Activated T-helper 17 cell treated with anti-CD3 and anti-CD28 coated beads, Interleukin-2, amount 50 U/mL, for 72 hours (primary cell): Measurements from ENCODE around the gene RAB35. TPM values are rescaled to one million over a fixed set of nuclear protein-coding genes. Genes with fewer than 3 reads are reported as not detected.

Source experiments
- ATAC-seq: fragments of 150-1000 bp; cut with Tn5 transposase; replicated peaks from 2 replicates; pipeline ENCODE4 v1.10.0; 2021; ENCODE audit warnings: mild to moderate bottlenecking, moderate library complexity
- H3K27ac Mint-ChIP-seq: one replicate; pipeline ENCODE4 v1.8.0; 2022; ENCODE audit warnings: mixed read lengths
- H3K27me3 Mint-ChIP-seq: one replicate; pipeline ENCODE4 v1.8.0; 2022; ENCODE audit warnings: mixed read lengths
- H3K36me3 Mint-ChIP-seq: one replicate; pipeline ENCODE4 v1.8.0; 2022; ENCODE audit warnings: low read depth, mild to moderate bottlenecking, mixed read lengths
- H3K4me1 Mint-ChIP-seq: one replicate; pipeline ENCODE4 v1.8.0; 2022; ENCODE audit warnings: mixed read lengths
- H3K4me3 Mint-ChIP-seq: one replicate; pipeline ENCODE4 v1.8.0; 2022; ENCODE audit warnings: mild to moderate bottlenecking, mixed read lengths
- H3K9me3 Mint-ChIP-seq: one replicate; pipeline ENCODE4 v1.8.0; 2022; ENCODE audit warnings: mixed read lengths
- total RNA-seq, 2 donors: library from RNA; stranded (reverse); gene quantifications; one replicate each; pipeline ENCODE4 v1.2.3, GENCODE V29; 2022

RAB35 gene
- total RNA-seq, result 10 to 100 TPM; 43.8 to 76.4 TPM

GRCh38 chr12:120116441-120116791, at the start of gene RAB35:
TSS of gene RAB35 (minus strand) at chr12:120116753. CDS start at chr12:120116650, 103 bp downstream.
- Mint-ChIP-seq H3K27me3 (no peaks in the 10 kb centered on the region), H3K4me1 (peaks cover 63% of the 10 kb centered on the region), H3K4me3 (peak within 1 kb of the TSS; percentile 75), H3K27ac (peak within 1 kb of the TSS; percentile 91), H3K36me3 (peaks cover 69% of the 10 kb centered on the region), H3K9me3 (no peaks in the 10 kb centered on the region)
- no peak for ATAC-seq

GRCh38 chr12:120164293-120164692, 47.7 kb upstream of the RAB35 start:
- no peak overlapping the region for H3K27ac Mint-ChIP-seq
- no peaks in the 10 kb centered on the region for H3K9me3 Mint-ChIP-seq

GRCh38 chr12:120162763-120163162, 46.2 kb upstream of the RAB35 start:
- Mint-ChIP-seq H3K27ac (no peak overlapping the region), H3K4me3 (no peak overlapping the region), H3K36me3 (peaks cover 93% of the 10 kb centered on the region), H3K9me3 (no peaks in the 10 kb centered on the region), H3K4me1 (no peaks in the 10 kb centered on the region), H3K27me3 (no peaks in the 10 kb centered on the region)
- ATAC-seq, result no peak

More at GRCh38 chr12:120164293-120164692, 47.7 kb upstream of the RAB35 start:
- no peak for ATAC-seq
- Mint-ChIP-seq H3K4me3 (no peak overlapping the region), H3K4me1 (no peaks in the 10 kb centered on the region), H3K27me3 (no peaks in the 10 kb centered on the region), H3K36me3 (peaks cover 91% of the 10 kb centered on the region)

- no peak for ATAC-seq
- Mint-ChIP-seq H3K27ac (peak overlapping the region; percentile 12), H3K9me3 (no peaks in the 10 kb centered on the region), H3K27me3 (no peaks in the 10 kb centered on the region), H3K36me3 (peaks cover 93% of the 10 kb centered on the region), H3K4me1 (no peaks in the 10 kb centered on the region), H3K4me3 (no peak overlapping the region)
Measured at GRCh38 chr12:120161852-120162251, 45.3 kb upstream of the RAB35 start.

GRCh38 chr12:120159509-120160237, 43.1 kb upstream of the RAB35 start:
- no peaks in the 10 kb centered on the region for H3K27me3 Mint-ChIP-seq
- no peak for ATAC-seq
- no peak overlapping the region for H3K4me3 Mint-ChIP-seq
- H3K27ac Mint-ChIP-seq, result no peak overlapping the region
- no peaks in the 10 kb centered on the region for H3K4me1 Mint-ChIP-seq
- H3K36me3 Mint-ChIP-seq, result peaks cover 100% of the 10 kb centered on the region
- H3K9me3 Mint-ChIP-seq, result no peaks in the 10 kb centered on the region

GRCh38 chr12:120158351-120158750, 41.8 kb upstream of the RAB35 start:
- H3K4me3 Mint-ChIP-seq, result no peak overlapping the region
- no peak for ATAC-seq

GRCh38 chr12:120157678-120158077, 41.1 kb upstream of the RAB35 start:
- H3K27ac Mint-ChIP-seq, result peak overlapping the region; percentile 48
- peaks cover 100% of the 10 kb centered on the region for H3K36me3 Mint-ChIP-seq
- H3K4me1 Mint-ChIP-seq, result no peaks in the 10 kb centered on the region
- H3K9me3 Mint-ChIP-seq, result no peaks in the 10 kb centered on the region
- no peaks in the 10 kb centered on the region for H3K27me3 Mint-ChIP-seq
- H3K4me3 Mint-ChIP-seq, result no peak overlapping the region
- ATAC-seq, result no peak

More at GRCh38 chr12:120158351-120158750, 41.8 kb upstream of the RAB35 start:
- H3K4me1 Mint-ChIP-seq, result no peaks in the 10 kb centered on the region
- no peak overlapping the region for H3K27ac Mint-ChIP-seq
- H3K9me3 Mint-ChIP-seq, result no peaks in the 10 kb centered on the region
- H3K36me3 Mint-ChIP-seq, result peaks cover 100% of the 10 kb centered on the region
- H3K27me3 Mint-ChIP-seq, result no peaks in the 10 kb centered on the region

- no peaks in the 10 kb centered on the region for H3K27me3 Mint-ChIP-seq
- peaks cover 98% of the 10 kb centered on the region for H3K36me3 Mint-ChIP-seq
- ATAC-seq, result peak; percentile 79
- no peaks in the 10 kb centered on the region for H3K9me3 Mint-ChIP-seq
- no peaks in the 10 kb centered on the region for H3K4me1 Mint-ChIP-seq
- peak overlapping the region; percentile 63 for H3K27ac Mint-ChIP-seq
- H3K4me3 Mint-ChIP-seq, result peak overlapping the region; percentile 28
Measured at GRCh38 chr12:120156315-120157259, 40.0 kb upstream of the RAB35 start.

GRCh38 chr12:120155072-120155471, 38.5 kb upstream of the RAB35 start:
- Mint-ChIP-seq H3K36me3 (peaks cover 98% of the 10 kb centered on the region), H3K9me3 (no peaks in the 10 kb centered on the region), H3K4me1 (no peaks in the 10 kb centered on the region), H3K4me3 (no peak overlapping the region), H3K27me3 (no peaks in the 10 kb centered on the region), H3K27ac (no peak overlapping the region)
- ATAC-seq, result no peak

GRCh38 chr12:120150919-120151525, 34.5 kb upstream of the RAB35 start:
- Mint-ChIP-seq H3K27me3 (no peaks in the 10 kb centered on the region), H3K4me1 (no peaks in the 10 kb centered on the region), H3K9me3 (no peaks in the 10 kb centered on the region), H3K36me3 (peaks cover 94% of the 10 kb centered on the region), H3K27ac (no peak overlapping the region), H3K4me3 (no peak overlapping the region)
- ATAC-seq, result no peak

GRCh38 chr12:120148011-120148410, 31.5 kb upstream of the RAB35 start:
- Mint-ChIP-seq H3K4me3 (no peak overlapping the region), H3K27ac (peak overlapping the region; percentile 33), H3K27me3 (no peaks in the 10 kb centered on the region), H3K36me3 (peaks cover 93% of the 10 kb centered on the region), H3K4me1 (no peaks in the 10 kb centered on the region), H3K9me3 (no peaks in the 10 kb centered on the region)
- no peak for ATAC-seq

GRCh38 chr12:120145164-120145563, 28.6 kb upstream of the RAB35 start:
- no peak overlapping the region for H3K4me3 Mint-ChIP-seq
- no peaks in the 10 kb centered on the region for H3K9me3 Mint-ChIP-seq
- H3K27ac Mint-ChIP-seq, result no peak overlapping the region
- peaks cover 96% of the 10 kb centered on the region for H3K36me3 Mint-ChIP-seq
- no peaks in the 10 kb centered on the region for H3K4me1 Mint-ChIP-seq
- no peak for ATAC-seq
- no peaks in the 10 kb centered on the region for H3K27me3 Mint-ChIP-seq

- H3K36me3 Mint-ChIP-seq, result peaks cover 96% of the 10 kb centered on the region
- no peak for ATAC-seq
Measured at GRCh38 chr12:120144215-120144614, 27.7 kb upstream of the RAB35 start.

GRCh38 chr12:120142231-120142877, 25.8 kb upstream of the RAB35 start:
- H3K27ac Mint-ChIP-seq, result no peak overlapping the region
- no peak overlapping the region for H3K4me3 Mint-ChIP-seq
- peaks cover 96% of the 10 kb centered on the region for H3K36me3 Mint-ChIP-seq
- H3K4me1 Mint-ChIP-seq, result no peaks in the 10 kb centered on the region
- ATAC-seq, result no peak
- H3K27me3 Mint-ChIP-seq, result no peaks in the 10 kb centered on the region
- no peaks in the 10 kb centered on the region for H3K9me3 Mint-ChIP-seq

More at GRCh38 chr12:120144215-120144614, 27.7 kb upstream of the RAB35 start:
- Mint-ChIP-seq H3K4me1 (no peaks in the 10 kb centered on the region), H3K27me3 (no peaks in the 10 kb centered on the region), H3K4me3 (no peak overlapping the region), H3K9me3 (no peaks in the 10 kb centered on the region), H3K27ac (no peak overlapping the region)
